HepG2 (cell line): ENCODE data around the gene C16orf54. TPM values are rescaled to one million over a fixed set of nuclear protein-coding genes. Genes with fewer than 3 reads are reported as not detected.

Source experiments
- ZNF224 ChIP-seq: sonication (generic); formaldehyde crosslinking; IDR thresholded peaks from 2 replicates; pipeline ENCODE4 v1.5.0; 2020; ENCODE audit warnings: mild to moderate bottlenecking, missing genetic modification reagents
- polyA plus RNA-seq, 8 experiments: library from polyadenylated mRNA; depleted of rRNA in 3 of 8; stranded (reverse) in 7 of 8; unstranded in 1 of 8; fragments of >200 nt; fragmentation: Illumina TruSeq in 4 of 8; extraction: Trizol in 4 of 8; gene quantifications; 2 replicates each; pipeline versions ENCODE4 v1.2.1 to v1.2.3, GENCODE V29; 2011 to 2016; ENCODE audit warnings: low read depth in 4 of 8, missing spikeins in 1 of 8, mixed read lengths in 1 of 8; ENCODE audit not compliant: insufficient read depth in 1 of 8
- total RNA-seq, 5 experiments: library from RNA; depleted of rRNA; stranded (reverse); fragments of >200 nt; fragmentation: Illumina TruSeq; extraction: Trizol; gene quantifications; 2 replicates each; pipeline ENCODE4 v1.2.3, GENCODE V29; 2016; ENCODE audit warnings: low read depth in 1 of 5
- TF ChIP-seq, protein P1 (sequence below): sonication (generic); formaldehyde crosslinking; IDR thresholded peaks from 2 replicates; pipeline ENCODE4 v1.5.0; 2020; ENCODE audit warnings: mild to moderate bottlenecking, missing genetic modification reagents, borderline replicate concordance
- TF ChIP-seq, protein P2 (sequence below): sonication (generic); formaldehyde crosslinking; IDR thresholded peaks from 2 replicates; pipeline ENCODE4 v1.8.0; 2022; ENCODE audit warnings: missing genetic modification reagents, mild to moderate bottlenecking, borderline replicate concordance

The C16orf54 gene
- total and polyA plus RNA-seq, 2 of the 13 experiments (the other 11 are each of a cell fraction or from before 2014, with no cell fraction given) = not detected

DNA sequence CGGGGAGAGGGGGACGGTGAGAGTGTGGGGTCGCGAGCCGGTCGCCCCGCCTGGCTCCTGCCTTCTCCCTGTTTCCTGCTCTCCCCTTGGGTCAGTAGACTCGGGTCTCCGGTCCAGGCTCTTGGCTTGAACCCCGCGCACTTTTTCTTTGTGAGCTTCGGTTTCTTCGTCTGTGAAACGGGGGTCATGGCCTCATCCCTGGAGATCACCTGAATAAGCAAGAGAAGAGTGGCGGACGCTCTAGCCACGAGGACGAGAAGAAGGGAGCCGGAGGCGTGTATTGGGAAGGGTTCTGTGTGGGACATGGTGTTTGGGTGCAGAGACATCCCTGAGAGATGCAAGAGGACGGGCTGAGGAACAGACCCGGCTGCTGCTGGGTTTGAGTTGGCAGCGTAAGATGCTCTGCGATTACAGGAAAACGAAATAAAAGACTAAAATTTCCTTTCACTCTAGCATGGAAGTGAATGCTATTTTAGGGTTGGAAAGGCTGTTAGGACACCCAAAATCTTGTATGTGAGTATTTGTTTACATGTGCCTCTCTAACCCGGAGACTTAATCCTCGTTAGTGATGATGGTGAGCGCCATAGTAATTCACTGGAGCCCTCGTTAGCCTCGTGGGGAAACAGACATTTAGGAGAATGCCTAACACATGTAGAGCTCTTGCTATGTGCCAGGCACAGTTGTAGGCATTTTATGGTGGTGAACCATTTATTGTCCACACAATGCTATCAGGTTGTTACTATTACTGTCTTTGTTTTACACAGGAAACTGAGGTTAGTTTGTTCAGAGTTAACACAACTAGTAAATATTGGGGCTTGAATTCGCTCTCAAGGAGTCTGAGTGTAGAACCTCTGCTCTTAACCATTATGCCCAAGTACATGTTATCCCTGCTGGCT, 45.4 kb upstream of the C16orf54 start (continued):
- TF ChIP-seq, protein P1, sequence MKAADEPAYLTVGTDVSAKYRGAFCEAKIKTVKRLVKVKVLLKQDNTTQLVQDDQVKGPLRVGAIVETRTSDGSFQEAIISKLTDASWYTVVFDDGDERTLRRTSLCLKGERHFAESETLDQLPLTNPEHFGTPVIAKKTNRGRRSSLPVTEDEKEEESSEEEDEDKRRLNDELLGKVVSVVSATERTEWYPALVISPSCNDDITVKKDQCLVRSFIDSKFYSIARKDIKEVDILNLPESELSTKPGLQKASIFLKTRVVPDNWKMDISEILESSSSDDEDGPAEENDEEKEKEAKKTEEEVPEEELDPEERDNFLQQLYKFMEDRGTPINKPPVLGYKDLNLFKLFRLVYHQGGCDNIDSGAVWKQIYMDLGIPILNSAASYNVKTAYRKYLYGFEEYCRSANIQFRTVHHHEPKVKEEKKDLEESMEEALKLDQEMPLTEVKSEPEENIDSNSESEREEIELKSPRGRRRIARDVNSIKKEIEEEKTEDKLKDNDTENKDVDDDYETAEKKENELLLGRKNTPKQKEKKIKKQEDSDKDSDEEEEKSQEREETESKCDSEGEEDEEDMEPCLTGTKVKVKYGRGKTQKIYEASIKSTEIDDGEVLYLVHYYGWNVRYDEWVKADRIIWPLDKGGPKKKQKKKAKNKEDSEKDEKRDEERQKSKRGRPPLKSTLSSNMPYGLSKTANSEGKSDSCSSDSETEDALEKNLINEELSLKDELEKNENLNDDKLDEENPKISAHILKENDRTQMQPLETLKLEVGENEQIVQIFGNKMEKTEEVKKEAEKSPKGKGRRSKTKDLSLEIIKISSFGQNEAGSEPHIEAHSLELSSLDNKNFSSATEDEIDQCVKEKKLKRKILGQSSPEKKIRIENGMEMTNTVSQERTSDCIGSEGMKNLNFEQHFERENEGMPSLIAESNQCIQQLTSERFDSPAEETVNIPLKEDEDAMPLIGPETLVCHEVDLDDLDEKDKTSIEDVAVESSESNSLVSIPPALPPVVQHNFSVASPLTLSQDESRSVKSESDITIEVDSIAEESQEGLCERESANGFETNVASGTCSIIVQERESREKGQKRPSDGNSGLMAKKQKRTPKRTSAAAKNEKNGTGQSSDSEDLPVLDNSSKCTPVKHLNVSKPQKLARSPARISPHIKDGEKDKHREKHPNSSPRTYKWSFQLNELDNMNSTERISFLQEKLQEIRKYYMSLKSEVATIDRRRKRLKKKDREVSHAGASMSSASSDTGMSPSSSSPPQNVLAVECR = 0 out of 2 replicates have a peak, but pooled peaks have one; percentile 73
- TF ChIP-seq, protein P2, sequence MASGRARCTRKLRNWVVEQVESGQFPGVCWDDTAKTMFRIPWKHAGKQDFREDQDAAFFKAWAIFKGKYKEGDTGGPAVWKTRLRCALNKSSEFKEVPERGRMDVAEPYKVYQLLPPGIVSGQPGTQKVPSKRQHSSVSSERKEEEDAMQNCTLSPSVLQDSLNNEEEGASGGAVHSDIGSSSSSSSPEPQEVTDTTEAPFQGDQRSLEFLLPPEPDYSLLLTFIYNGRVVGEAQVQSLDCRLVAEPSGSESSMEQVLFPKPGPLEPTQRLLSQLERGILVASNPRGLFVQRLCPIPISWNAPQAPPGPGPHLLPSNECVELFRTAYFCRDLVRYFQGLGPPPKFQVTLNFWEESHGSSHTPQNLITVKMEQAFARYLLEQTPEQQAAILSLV (CRISPR knock-in tag) = no peak
- TF ChIP-seq ZNF224 (CRISPR knock-in tag) = 0 out of 2 replicates have a peak, but pooled peaks have one; percentile 13
